HepG2 (cell line): ENCODE results near the gene KTI12. TPM values are rescaled to one million over a fixed set of nuclear protein-coding genes. Genes with fewer than 3 reads are reported as not detected.

Experiments used
- AGO2 ChIP-seq: fragments of 200-400 bp; formaldehyde crosslinking; optimal IDR thresholded peaks from 2 replicates; pipeline ENCODE3; 2017; ENCODE audit warnings: mild to moderate bottlenecking, low read depth, low read length, moderate library complexity
- ARID5B ChIP-seq: IDR thresholded peaks from 2 replicates; pipeline ENCODE4 v1.4.0; 2020; ENCODE audit warnings: mild to moderate bottlenecking, missing genetic modification reagents
- FOXO1 ChIP-seq: sonication (generic); formaldehyde crosslinking; IDR thresholded peaks from 2 replicates; pipeline ENCODE4 v1.4.0; 2020; ENCODE audit warnings: missing genetic modification reagents
- GATAD1 ChIP-seq: IDR thresholded peaks from 2 replicates; pipeline ENCODE4 v1.6.1; 2016; ENCODE audit warnings: missing genetic modification reagents, missing compliant biosample characterization
- HNF4A ChIP-seq: sonication (generic); formaldehyde crosslinking; IDR thresholded peaks from 2 replicates; pipeline ENCODE4 v1.4.0; 2020; ENCODE audit warnings: missing genetic modification reagents
- HNRNPUL1 ChIP-seq: fragments of 200-400 bp; formaldehyde crosslinking; IDR thresholded peaks from 2 replicates; pipeline ENCODE4 v1.6.1; 2017; ENCODE audit warnings: low read depth, mild to moderate bottlenecking, low read length, moderate library complexity
- SKI ChIP-seq: fragments of 450-650 bp; IDR thresholded peaks from one replicate; pipeline ENCODE4 v1.6.1; 2018; ENCODE audit warnings: mild to moderate bottlenecking; ENCODE audit not compliant: partially characterized antibody
- SNRNP70 ChIP-seq: fragments of 200-400 bp; formaldehyde crosslinking; IDR thresholded peaks from 2 replicates; pipeline ENCODE4 v1.6.1; 2017; ENCODE audit warnings: mild to moderate bottlenecking, low read depth, low read length, moderate library complexity
- TRIM22 ChIP-seq: fragments of 450-650 bp; IDR thresholded peaks from 2 replicates; pipeline ENCODE4 v1.6.1; 2017
- ZNF354B ChIP-seq: sonication (generic); formaldehyde crosslinking; IDR thresholded peaks from 2 replicates; pipeline ENCODE4 v1.8.0; 2022; ENCODE audit warnings: mild to moderate bottlenecking, missing genetic modification reagents
- ZNF431 ChIP-seq: sonication (generic); formaldehyde crosslinking; IDR thresholded peaks from 2 replicates; pipeline ENCODE4 v1.9.0; 2022; ENCODE audit warnings: missing genetic modification reagents, low read depth, mild to moderate bottlenecking, borderline replicate concordance
- ZNF580 ChIP-seq: IDR thresholded peaks from 2 replicates; pipeline ENCODE4 v1.6.1; 2016; ENCODE audit warnings: low read depth, borderline replicate concordance
- ZNF619 ChIP-seq: sonication (generic); formaldehyde crosslinking; IDR thresholded peaks from 2 replicates; pipeline ENCODE4 v1.4.0; 2020; ENCODE audit warnings: mild to moderate bottlenecking, missing genetic modification reagents
- ZNF674 ChIP-seq: sonication (generic); formaldehyde crosslinking; IDR thresholded peaks from 2 replicates; pipeline ENCODE4 v1.5.0; 2020; ENCODE audit warnings: low read depth, mild to moderate bottlenecking, missing genetic modification reagents
- ZNF749 ChIP-seq: sonication (generic); formaldehyde crosslinking; IDR thresholded peaks from 2 replicates; pipeline ENCODE4 v1.8.0; 2022; ENCODE audit warnings: mild to moderate bottlenecking, missing genetic modification reagents, moderate library complexity, borderline replicate concordance
- ZSCAN12 ChIP-seq: sonication (generic); formaldehyde crosslinking; IDR thresholded peaks from 2 replicates; pipeline ENCODE4 v1.9.0; 2021; ENCODE audit warnings: mild to moderate bottlenecking, missing genetic modification reagents
- polyA plus RNA-seq, 8 experiments: library from polyadenylated mRNA; depleted of rRNA in 3 of 8; stranded (reverse) in 7 of 8; unstranded in 1 of 8; fragments of >200 nt; fragmentation: Illumina TruSeq in 4 of 8; extraction: Trizol in 4 of 8; gene quantifications; 2 replicates each; pipeline versions ENCODE4 v1.2.1 to v1.2.3, GENCODE V29; 2011 to 2016; ENCODE audit warnings: low read depth in 4 of 8, missing spikeins in 1 of 8, mixed read lengths in 1 of 8; ENCODE audit not compliant: insufficient read depth in 1 of 8
- total RNA-seq, 5 experiments: library from RNA; depleted of rRNA; stranded (reverse); fragments of >200 nt; fragmentation: Illumina TruSeq; extraction: Trizol; gene quantifications; 2 replicates each; pipeline ENCODE4 v1.2.3, GENCODE V29; 2016; ENCODE audit warnings: low read depth in 1 of 5
- TF ChIP-seq, protein P1 (sequence below): sonication (generic); formaldehyde crosslinking; IDR thresholded peaks from 2 replicates; pipeline ENCODE4 v1.4.0; 2020; ENCODE audit warnings: missing genetic modification reagents
- TF ChIP-seq, protein P2 (sequence below): sonication (generic); formaldehyde crosslinking; IDR thresholded peaks from 2 replicates; pipeline ENCODE4 v1.4.0; 2020; ENCODE audit warnings: low read depth, mild to moderate bottlenecking, missing genetic modification reagents
- TF ChIP-seq, protein P3 (sequence below): sonication (generic); formaldehyde crosslinking; IDR thresholded peaks from 2 replicates; pipeline ENCODE4 v1.5.0; 2020; ENCODE audit warnings: missing genetic modification reagents, mild to moderate bottlenecking, borderline replicate concordance

KTI12 gene
- total and polyA plus RNA-seq, 2 of the 13 experiments (the other 11 are each of a cell fraction or from before 2014, with no cell fraction given): 7.4 to 10.2 TPM

DNA sequence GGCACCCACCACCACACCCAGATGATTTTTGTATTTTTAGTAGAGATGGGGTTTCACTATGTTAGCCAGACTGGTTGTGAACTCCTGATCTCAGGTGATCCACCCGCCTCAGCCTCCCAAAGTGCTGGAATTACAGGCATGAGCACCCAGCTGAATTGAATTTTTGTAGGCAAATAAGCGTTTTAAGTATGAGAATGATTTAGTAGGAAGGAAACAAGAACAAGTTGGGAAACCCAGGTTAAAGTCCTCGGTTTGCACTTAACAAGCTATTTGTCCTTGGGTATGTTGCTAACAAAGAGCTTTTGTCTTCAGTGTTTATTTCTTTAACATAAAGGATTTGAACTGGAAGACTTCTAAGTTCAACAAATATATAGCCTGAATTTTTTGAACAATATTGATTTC is 46.4 kb upstream of the KTI12 start (continued):
- TF ChIP-seq ARID5B (CRISPR knock-in tag) (peak; percentile 94), SKI (no peak), FOXO1 (CRISPR knock-in tag) (peak; percentile 50; the same call in 1 of the 2 replicates), ZNF674 (CRISPR knock-in tag) (no peak), ZNF749 (CRISPR knock-in tag) (no peak), HNRNPUL1 (no peak), ZNF431 (CRISPR knock-in tag) (no peak), ZSCAN12 (no peak), SNRNP70 (no peak), ZNF619 (CRISPR knock-in tag) (no peak), ZNF354B (CRISPR knock-in tag) (no peak), HNF4A (CRISPR knock-in tag) (peak; percentile 91), GATAD1 (CRISPR knock-in tag) (0 out of 2 replicates have a peak, but pooled peaks have one; percentile 34), TRIM22 (no peak), AGO2 (no peak), ZNF580 (0 out of 2 replicates have a peak, but pooled peaks have one; percentile 6)
- TF ChIP-seq, protein P1, sequence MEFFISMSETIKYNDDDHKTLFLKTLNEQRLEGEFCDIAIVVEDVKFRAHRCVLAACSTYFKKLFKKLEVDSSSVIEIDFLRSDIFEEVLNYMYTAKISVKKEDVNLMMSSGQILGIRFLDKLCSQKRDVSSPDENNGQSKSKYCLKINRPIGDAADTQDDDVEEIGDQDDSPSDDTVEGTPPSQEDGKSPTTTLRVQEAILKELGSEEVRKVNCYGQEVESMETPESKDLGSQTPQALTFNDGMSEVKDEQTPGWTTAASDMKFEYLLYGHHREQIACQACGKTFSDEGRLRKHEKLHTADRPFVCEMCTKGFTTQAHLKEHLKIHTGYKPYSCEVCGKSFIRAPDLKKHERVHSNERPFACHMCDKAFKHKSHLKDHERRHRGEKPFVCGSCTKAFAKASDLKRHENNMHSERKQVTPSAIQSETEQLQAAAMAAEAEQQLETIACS (CRISPR knock-in tag): no peak
- TF ChIP-seq, protein P2, sequence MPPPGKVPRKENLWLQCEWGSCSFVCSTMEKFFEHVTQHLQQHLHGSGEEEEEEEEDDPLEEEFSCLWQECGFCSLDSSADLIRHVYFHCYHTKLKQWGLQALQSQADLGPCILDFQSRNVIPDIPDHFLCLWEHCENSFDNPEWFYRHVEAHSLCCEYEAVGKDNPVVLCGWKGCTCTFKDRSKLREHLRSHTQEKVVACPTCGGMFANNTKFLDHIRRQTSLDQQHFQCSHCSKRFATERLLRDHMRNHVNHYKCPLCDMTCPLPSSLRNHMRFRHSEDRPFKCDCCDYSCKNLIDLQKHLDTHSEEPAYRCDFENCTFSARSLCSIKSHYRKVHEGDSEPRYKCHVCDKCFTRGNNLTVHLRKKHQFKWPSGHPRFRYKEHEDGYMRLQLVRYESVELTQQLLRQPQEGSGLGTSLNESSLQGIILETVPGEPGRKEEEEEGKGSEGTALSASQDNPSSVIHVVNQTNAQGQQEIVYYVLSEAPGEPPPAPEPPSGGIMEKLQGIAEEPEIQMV: no peak
- TF ChIP-seq, protein P3, sequence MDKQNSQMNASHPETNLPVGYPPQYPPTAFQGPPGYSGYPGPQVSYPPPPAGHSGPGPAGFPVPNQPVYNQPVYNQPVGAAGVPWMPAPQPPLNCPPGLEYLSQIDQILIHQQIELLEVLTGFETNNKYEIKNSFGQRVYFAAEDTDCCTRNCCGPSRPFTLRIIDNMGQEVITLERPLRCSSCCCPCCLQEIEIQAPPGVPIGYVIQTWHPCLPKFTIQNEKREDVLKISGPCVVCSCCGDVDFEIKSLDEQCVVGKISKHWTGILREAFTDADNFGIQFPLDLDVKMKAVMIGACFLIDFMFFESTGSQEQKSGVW (CRISPR knock-in tag): no peak
